Activated CD4-positive, alpha-beta T cell treated with anti-CD3 and anti-CD28 coated beads, Interleukin-2, amount 50 U/mL, for 16 hours (primary cell): ENCODE data around the gene LSM7.
A peak's percentile ranks its signal among the peaks of the same experiment; 100 is the strongest.

Experiments
- DNase-seq: peaks from one replicate; pipeline ENCODE4 v3.0.0-alpha.2; 2020

The LSM7 gene

DNA sequence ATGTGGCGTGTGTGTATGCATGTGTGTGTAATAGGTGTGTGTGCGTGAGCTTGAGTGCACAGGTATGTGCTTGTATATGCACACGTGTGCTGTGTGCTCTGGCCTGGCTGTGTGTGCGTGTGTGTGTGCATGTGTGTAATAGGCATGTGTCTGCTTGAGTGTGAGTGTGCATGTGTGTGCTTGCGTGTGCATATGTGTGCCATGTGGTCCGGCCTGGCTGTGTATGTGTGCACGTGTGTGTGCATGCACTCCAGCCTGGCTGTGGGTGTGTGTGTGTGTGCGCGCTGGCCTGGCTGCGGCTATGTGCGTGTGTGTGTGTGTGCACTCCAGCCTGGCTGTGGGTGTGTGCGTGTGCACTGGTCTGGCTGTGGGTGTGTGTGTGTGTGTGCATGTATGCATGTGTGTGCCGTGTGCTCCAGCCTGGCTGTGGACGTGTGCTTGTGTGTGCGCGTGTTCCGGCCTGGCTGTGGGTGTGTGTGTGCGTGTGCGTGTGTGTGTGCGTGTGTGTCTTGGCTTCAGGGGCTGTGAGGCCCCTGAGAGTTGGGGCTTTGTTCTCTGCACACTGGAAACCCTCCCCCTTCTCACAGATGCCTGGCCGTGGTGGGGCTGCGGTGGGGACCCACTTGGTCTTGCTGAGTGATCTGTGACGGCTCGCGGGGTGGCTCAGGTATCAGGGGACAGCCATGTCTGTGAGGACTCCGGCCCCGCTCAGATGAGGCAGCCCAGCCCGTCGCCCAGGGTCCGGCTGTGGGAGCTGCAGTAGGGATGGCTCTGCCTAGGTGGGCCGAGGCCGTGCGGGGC is 8.3 kb upstream of the LSM7 start:
- DNase-seq: no peak

DNA sequence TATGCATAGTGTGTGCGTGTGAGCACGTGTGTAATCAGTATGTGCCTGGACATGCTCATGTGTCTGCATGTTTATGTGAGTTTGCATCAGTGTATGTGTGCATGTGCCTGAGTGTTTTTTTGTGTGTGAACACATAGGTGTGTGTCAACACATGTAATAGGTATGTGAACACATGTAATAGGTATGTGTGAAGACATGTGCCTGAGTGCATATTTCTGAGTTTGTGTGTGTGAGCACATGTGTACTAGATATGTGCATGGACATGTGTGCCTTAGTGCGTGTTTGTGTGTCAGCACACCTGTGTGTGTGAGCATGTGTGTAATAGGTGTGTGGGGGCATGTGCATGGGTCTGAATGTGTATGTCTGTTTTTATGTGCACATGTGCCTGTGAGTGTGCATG is 7.5 kb upstream of the LSM7 start:
- no peak for DNase-seq

DNA sequence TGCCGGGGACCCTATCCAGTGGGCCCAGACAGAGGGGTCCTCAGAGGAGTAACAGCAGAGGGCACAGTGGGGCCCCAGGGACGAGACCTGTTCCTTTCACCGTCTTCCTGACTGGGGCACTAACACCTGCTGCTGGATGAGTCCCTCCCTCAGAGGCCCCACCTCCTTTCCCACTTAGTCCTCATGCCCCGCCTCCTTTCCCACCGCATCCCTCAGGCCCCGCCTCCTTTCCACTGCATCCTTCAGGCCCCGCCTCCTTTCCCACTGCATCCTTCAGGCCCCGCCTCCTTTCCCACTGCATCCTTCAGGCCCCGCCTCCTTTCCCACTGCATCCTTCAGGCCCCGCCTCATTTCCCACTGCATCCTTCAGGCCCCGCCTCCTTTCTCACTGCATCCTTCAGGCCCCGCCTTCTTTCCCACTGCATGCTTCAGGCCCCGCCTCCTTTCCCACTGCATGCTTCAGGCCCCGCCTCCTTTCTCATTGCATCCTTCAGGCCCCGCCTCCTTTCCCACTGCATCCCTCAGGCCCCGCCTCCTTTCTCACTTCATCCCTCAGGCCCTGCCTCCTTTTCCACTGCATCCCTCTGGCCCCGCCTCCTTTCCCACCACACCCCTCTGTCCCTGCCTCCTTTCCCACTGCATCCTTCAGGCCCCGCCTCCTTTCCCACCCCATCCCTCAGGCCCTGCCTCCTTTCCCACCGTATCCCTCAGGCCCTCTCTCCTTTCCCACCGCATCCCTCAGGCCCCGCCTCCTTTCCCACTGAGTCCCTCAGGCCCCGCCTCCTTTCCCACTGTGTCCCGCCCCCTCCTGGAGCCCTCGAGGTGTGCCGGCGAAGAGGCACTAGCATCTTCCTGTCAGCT is 6.8 kb upstream of the LSM7 start:
- no peak for DNase-seq

DNA sequence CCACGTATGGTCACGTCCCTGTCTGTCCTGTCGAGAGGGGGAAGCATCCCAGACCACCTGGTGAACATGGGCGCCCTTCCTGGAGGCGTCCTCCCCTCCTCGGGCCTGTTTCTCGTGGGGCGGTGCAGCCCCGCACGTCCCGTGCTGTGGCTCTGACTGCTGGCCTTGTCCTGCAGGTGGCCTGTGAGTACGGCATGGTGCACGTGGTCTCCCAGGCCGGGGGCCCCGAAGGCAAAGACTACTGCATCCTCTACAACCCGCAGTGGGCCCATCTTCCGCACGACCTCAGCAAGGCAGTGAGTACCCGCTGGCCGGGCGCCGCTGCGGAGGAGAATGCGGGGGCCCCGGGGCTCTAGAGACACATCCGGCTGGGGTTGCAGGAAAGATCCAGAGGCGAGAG is 6.0 kb upstream of the LSM7 start:
- no peak for DNase-seq

DNA sequence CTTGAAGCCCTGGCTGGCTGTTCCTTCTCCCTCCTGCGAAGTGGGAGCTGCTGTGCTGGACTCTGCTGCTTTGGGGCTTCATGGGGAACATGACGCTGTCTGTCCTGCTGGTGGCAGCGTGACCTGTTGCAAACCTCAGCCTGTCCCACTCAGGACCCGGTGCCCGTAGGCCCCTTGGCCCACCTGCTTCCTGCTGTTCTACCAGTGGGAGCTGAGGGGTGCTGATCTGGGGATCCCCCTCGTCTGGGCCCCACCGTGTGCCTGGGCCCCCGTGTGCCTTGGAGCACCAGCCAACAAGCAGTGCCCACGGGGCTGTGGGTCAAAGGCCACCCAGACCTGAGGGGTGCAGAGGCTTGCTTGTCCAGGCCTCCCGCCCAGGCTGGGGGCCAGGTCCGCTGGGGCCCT is 5.4 kb upstream of the LSM7 start:
- DNase-seq: no peak

DNA sequence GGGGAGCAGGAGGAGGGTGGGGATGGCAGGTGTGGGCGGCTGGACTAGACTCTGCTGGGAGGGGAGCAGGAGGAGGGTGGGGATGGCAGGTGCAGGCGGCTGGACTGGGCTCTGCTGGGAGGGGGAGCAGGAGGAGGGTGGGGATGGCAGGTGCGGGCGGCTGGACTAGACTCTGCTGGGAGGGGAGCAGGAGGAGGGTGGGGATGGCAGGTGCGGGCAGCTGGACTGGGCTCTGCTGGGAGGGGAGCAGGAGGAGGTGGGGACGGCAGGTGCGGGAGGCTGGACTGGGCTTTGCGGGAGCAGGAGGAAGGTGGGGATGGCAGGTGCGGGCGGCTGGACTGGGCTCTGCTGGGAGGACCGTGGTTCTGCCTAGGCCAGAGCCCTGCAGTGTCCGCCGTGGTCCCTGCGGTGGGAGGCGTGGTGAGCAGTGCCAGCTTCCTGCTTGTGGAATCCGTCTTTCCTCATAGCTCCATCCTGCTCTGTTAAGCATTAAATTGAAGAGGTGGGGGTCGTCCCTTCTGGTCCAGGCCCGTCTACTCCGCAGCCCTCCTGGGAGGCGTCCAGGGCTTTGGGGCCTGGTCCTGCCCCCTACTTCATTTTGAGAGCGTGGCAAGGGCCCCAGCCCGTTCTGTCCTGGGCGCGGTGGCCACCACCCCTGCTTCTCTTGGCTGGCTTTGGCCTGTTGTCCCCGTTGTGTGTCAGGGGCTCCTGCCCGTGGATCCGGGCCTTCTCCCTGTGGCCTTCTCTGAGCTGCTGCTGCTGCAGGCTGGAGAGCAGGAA is 4.8 kb upstream of the LSM7 start:
- no peak for DNase-seq

DNA sequence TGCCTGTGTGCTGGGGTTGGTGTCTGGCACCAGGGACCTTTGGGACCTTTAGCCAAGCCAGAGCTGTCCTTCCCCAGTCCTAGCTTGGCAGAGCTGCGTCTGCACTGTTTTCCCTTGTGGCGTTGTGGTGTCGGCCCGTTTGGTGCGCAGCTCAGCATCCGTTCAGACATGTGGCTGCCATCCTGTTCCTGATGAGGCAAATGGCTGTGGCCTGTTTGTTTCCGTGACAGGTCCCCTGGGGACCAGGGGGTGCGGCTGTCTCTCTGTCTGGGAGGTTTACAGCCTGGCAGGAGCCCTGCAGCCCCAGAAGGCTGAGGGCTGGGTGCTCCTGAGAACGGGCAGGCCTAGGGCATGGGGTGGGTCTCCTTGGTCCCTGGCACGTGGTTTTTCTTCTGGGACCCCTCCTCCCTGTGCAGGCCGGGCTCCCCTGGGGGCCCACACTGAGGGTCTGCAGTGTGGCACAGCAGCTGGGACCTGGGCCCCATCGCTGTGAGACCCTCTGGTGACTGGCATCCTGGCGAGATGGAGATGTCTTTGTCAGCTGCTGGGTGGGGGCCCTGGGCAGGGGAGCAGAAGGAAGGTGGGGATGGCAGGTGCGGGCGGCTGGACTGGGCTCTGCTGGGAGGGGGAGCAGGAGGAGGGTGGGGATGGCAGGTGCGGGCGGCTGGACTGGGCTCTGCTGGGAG is 4.1 kb upstream of the LSM7 start:
- DNase-seq: peak; percentile 16

DNA sequence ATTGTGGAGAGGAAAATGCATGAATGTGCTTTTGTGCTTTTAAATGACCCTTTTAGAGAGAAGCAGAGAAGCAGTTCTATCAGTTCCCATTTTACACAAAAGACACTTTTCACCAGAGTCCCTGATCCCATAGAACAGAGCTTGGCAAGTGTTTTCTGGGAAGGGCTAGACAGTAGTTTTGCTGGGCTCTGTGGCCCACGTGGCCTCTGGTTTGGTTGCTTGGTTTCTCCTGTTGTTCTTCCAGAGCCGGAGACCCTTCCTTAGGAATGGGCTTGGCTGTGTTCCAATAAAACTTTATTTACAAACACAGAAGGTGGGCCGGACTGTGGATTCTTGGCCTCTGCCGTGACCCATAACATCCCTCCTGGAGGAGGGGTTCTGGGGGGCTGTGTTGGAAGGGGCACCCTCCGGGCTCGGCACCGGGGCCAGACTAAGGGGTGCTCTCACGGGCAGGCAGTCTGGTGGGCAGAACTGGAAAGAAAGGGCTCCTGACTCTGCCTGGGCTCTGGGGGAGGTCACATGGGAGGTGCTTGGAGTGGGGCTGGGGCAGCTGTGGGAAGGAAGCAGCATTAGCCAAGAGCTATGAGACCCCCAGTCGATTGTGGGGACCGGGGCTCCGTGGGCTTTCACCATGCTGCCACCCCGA is 3.3 kb upstream of the LSM7 start:
- no peak for DNase-seq

DNA sequence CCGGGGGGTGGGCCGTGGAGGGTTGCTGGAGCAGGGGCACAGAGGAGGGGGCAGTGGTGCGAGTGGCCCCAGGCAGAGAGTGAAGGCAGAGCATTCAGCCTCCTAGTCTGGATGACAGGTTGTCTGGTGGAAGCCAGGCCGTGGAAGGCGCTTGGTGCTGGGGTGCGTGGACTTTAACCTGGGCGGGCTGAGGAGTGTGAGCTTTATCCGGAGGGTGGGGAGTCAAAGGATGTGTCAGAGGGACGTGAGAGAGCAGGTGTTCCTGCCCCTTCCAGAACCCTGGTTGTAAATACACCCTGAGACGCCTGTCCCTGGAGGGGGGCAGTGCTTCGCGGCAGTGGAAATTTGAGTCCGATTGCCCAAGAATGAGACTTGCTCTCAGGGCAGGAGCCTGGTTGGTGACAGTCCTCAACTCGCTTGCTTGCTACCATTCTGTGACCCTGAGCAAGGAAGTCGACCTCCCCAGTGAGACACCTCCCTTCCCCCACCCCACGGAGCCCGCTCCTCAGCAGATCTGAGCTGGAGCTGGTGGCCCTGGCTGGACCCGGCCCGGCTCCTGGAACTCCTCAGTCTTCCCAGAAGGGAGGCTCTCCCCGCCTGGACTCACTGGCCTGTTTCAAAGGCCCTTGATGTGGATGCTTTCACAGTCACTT is 2.4 kb upstream of the LSM7 start:
- DNase-seq: no peak

DNA sequence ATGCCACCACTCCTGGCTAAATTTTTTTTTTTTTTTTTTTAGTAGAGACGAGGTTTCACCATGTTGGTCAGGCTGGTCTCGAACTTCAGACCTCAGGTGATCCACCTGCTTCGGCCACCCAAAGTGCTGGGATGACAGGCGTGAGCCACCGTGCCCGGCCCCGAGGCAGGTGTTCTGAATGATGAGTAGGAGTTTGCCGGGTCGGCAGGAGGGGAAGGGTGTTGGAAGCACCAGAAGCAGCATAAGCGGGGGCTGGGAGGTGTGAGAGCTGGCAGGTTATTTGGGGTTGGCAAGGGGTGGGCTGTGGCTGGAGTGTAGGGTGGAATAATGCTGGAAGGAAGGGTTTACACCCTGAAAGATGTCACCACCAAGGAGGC is 1.9 kb upstream of the LSM7 start:
- no peak for DNase-seq

DNA sequence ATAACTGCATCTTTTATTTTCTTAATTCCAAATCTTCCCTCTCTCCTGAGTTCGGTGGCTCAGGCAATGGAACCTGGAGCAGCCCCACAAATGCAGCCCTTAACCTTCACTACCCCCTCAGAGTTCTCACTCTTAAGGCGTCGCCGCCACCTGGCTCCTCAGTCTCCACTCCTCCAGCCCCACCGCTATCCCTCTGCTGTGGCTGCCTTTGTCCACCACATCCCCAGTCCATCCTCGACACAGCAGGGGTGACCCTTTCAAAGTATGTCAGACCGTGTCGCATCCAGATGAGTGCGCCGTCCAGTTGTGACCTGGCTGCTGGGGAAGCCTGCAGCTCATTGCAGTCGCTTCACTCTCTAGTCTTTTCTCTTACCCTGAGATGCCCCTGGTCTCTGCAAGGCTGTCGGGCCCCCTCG is 1.1 kb upstream of the LSM7 start:
- DNase-seq: no peak

DNA sequence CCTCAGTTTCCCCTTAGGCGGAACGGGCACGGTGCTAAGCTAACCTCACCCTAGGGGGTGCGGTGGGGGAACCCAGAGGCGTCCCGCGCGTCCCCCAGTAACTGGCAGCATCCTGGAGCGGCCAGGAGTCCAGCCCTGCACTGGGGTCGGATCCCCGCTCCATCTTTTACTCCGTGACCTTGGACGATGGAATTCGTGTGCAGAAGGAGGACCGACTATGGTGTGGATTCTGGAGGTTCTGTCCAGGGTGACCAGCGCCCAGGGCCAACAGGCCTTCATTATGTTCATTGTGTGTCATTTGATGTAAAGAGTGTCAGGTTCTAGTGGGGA is 728 bp upstream of the LSM7 start:
- no peak for DNase-seq

DNA sequence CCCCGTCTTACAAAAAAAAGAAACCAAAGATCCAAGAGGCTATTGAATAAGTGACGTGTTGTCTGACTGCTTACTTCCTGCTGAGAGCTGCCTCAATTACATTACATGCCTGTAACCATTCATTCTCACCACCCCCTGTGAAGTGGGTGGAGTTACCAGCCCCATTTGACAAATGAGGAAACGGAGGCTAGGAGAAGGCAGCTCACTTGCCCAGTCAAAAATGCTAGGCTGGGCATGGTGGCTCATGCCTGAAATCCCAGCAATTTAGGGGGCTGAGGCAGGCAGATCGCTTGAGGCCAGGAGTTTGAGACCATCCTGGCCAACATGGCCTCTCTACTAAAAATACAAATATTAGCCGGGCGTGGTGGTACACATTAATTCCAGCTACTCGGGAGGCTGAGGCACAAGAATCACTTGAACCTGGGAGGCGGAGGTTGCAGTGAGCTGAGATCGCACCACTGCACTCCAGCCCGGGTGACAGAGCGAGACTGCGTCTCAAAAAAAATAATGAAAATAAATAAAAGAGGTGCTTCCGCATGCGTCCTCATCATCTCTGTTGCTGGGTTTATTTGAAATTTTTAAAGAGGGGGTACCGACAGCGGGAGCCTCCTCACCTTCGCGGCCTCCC is 499 bp downstream of the LSM7 start:
- DNase-seq: peak; percentile 91

DNA sequence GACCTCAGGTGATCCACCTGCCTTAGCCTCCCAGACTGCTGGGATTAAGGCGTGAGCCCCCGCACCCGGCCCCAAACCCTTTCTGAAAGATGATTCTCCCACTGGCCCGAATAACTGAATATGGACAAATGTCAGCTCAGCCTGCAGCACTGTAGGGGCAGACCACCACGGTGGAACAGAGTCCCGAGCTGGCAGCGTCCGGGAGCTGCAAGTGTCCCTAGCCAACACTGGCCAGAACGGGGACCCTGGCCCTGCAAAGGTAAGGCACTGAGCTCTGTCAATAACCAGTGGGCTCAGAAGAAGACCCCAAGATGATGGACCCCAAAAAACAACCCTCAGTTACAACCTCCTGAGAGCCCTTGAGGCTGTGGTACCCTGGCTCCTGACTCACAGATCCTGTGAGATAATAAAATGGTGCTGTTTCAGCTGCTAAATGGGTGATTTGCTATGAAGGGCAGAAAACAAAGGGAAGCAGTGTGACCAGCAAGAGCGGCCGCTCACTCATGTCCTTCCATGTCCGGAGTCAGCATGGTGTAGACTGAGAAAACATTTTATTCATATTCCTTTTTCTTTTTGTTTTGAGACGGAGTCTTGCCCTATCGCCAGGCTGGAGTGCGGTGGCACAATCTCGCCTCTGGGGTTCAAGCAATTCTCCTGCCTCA is 1.6 kb downstream of the LSM7 start:
- no peak for DNase-seq

DNA sequence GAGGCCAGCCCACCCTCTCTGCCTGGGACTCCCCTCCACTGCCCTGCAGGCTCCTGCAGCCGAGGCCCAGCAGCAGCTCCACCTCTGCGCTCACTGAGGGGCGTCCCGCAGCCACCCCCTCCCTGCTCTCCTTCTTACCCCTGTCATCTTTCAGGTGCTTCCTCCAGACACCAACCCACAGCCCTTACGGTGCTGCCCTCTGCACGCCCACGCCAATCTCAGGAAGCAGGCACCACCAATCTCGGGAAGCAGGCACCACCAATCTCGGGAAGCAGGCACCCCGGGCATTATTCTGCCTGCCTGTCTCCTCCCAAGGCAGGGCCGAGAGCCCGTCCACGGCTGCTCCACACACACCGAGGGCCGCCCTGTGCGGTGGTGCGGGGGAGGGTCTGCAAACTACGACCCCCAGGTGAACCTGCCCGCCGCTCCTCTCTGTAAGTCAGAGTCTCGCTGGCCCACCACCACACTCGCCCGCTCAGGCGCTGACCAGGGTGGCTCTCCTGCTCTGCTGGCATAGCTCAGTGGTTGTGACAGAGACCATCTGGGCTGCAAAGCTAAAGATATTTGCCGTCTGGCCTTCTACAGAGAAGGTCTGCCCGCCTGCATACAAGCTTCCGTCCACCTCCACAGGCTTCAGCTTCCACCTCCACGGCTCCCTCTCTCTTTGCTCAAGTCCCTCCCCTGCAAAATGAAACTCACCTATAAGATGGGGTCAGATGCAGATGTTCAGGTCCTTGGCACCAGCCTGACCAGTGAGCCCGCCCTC is 2.9 kb downstream of the LSM7 start:
- no peak for DNase-seq

DNA sequence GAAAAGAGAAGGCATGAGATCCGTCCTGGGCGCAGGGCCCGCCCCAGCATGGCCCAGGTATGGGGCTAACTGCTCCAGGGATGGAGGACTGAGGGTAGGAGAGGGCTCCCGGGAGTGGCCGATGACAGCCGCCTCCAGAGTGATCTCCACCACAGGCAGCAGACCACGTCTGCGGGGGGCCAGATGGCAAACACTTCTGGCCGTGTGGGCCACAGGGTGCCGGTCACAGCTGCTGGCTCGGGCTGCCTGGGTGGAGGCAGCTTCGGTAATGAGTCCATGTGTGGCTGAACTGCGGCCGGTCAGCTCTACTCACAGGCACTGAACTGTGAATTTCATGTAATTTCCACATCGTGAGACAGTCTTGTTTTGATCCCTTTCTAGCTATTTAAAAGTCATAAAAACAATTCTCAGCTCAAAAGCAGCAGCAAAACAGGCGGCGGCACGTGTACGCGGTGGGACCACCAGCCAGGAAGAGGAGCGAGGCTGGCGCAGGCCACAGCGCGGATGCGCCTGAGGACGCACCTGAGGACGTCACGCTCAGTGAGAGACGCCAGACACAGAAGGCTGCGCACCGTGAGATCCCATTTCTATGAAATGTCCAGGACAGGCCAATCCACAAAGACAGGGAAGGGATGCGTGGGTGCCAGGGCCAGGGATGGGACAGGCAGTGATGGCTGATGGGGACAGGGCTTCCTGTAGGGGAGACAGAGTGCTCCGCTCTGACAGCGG is 4.0 kb downstream of the LSM7 start:
- no peak for DNase-seq

DNA sequence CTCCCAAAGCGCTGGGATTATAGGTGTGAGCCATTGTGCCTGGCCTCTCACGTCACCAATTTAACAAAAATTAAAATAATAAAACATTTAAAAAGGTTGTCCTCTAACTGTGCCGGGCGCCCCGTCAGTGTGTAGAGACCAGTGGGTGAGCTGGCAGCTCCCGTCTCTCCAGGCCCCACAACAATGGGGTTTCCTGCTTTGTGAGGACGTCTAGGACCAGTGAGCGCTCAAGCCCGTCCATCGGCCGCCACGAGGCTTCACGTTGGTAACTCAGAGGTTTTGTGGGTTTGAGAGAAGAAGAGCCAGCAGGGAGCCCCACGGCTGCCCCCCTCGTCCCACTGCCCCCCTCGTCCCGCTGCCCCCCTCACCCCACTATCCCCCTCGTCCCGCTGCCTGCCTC is 4.7 kb downstream of the LSM7 start:
- DNase-seq: no peak

DNA sequence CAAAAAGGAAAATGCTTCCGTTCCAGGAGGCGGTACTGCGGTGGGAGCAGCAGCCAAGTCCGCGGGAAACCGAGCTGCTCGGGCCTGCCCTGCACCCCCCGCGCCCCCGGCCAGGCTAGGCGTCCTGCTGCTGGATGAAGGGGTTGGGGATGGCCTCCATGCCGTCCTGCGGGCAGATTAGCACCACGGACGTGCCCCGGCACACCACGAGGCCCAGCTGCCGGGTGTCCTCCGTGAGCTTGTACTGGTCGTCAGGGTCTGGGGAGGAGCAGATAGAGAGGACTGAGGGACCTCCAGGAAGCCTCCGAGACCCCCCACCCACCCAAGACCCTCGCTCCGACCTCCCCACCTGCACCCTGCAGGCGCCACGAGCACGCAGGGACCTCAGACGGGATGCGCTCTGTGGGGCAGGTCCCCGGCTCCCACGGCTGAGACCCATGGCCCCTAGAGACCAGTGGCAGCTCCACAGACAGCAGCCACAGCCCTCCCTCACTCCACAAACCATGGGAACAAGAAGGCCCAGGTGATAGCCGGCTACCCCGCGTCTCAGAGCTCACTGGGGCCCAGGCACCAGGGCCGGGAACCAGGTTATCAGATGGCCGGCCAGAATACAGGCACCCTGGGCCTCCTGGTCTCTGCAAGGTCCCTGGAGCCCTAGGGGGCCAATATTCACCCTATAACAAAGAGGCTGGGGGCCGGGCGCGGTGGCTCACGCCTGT is 6.7 kb downstream of the LSM7 start:
- DNase-seq: no peak

DNA sequence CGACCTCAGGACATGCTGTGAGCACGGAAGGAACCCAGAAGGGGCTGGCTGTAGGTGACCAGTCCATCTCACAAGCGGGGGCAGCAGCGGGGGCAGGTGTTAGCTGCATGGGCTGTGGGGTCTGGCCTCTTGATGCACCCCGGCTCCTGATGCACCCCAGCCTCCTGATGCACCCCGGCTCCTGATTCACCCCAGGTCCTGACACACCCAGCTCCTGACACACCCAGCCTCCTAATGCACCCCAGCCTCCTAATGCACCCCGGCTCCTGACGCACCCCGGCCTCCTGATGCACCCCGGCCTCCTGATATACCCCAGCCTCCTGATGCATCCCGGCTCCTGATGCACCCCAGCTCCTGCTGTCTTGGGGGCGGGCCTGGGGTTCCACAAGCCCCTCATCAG is 7.4 kb downstream of the LSM7 start:
- DNase-seq: no peak
